Measurements from ENCODE around the gene METAP2.

The METAP2 gene

DNA sequence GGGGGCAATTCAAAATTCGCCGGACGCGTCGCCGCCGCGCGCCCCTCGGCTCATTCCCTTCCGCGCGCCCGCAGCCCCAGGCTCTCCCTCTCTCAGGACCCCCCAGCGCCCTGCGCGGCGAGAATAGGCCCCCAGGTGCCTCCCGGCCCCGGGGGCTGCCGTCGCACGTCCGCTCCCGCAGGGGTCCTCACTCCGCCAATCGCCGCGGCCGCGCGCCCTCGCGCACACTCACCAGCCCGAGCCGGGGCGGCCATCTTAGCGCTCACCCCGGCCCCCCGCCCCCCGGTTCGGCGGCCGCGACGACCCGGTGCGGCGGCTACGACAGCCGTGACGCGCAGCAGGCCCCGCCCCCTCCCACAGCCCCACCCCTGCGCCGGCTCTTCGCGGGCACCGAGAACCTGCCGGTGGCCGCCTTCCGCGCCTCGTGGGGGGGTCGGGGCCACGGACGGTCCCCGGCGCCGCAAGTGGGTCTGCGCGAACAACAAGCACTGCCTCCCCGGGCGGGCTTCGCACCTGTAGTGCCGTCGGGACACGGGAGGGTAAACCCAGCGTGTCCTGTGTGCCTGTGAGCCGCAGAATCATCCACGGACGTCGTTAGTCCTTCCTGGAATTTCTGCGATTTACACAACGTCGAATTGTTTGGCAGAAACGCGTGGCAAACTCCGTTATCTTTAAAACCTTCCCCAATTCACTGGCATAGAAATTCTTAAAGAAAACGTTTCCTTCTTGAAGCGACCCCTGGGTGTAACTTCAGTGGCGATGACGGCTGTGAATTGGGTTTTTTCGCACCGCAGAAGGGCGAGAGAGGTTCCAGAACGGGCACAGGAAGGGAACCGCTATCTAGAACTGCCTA, 74.8 kb downstream of the METAP2 start:
- peak in 44 of 58 donors; percentile 3 to 66 (median 36) for DNase-seq

DNA sequence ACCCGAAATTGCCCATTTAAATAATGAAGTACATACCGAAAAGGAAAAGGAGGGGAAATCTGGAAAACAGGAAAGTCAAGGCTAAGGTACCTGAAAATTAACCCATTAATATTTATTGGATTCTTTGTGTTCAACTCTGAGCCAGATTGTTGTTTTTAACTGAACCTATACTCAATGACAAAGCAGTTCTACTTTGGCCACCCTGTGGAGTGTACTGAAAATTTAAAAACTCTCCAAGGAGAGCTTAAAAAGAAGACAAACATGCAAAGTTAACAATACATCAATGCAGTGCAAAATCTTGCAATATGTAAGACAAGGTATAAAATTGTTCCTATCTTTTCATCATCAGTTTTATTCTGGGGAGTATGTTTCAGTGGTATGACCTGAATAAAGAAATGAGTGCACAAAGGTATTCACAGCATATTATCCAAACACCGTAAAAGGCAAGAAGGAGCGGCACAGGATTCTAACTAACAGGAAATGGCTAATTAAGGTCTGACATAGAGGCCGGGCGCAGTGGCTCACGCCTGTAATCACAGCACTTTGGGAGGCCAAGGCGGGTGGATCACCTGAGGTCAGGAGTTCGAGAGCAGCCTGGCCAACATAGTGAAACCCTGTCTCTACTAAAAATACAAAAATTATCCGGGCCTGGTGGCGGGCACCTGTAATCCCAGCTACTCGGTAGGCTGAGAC, 75.6 kb downstream of the METAP2 start:
- no peak for DNase-seq

- no peak for DNase-seq
Observed at GRCh38 chr12:95551305-95551704, 77.4 kb downstream of the METAP2 start, which contains the start of gene USP44. Gene USP44 (minus strand): TSS chr12:95551476. CDS start chr12:95534256, 17,220 bp downstream.

GRCh38 chr12:95551913-95552516, 78.1 kb downstream of the METAP2 start:
- no peak for DNase-seq

DNA sequence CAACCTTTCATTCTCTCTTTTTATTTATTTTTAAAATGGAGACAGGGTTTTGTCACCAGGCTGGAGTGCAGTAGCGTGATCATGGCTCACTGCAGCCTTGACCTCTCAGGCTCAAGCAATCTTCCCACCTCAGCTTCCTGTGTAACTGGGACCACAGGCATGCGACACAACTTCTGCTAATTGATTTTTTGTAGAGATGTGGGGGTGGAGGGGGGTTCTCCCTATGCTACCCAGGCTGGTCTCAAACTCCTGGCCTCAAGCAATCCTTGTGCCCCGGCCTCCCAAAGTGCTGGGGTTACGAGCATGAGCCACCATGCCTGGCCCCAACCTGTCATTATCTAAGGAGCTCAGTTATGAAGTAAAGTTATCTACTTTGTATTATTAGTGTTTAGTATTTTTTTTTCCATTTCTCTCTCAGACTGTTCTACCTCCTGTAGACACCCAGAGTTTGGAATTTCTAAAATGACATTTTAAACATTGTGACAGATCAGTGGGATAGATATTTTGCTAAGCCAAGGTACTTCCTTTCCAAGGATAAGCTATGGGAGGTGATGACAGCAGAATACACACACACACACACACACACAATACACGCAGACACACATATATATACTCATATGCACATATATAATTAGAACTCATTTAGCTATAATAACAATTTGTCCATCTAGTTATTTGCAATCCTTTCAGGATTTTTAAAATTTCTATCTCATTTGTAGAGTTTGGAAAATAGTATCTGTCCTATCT, 79.4 kb downstream of the METAP2 start:
- DNase-seq: no peak

DNA sequence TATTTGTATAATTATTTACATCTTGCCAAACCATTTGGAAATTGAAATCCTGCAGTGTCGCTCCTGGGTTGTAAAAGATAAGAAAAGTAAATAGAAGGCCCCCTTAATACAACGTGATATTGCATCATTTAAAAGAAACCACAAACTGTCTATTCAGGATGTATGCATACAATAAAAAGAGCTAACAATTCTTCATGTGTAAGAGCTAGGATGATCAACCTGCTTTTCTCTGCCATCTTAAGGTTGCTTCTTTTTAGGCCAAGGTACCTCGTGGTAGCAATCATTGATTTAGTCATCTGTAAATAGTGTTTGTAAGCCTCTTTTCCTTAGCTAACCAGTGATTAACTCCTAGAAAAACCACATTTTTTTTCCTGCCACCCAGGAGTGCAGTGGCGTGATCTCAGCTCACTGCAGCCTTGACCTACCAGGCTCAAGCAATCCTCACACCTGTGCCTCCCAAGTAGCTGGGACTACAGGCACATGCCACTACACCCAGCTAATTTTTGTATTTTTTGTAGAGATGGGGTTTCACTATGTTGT, 80.7 kb downstream of the METAP2 start:
- DNase-seq: no peak

DNA sequence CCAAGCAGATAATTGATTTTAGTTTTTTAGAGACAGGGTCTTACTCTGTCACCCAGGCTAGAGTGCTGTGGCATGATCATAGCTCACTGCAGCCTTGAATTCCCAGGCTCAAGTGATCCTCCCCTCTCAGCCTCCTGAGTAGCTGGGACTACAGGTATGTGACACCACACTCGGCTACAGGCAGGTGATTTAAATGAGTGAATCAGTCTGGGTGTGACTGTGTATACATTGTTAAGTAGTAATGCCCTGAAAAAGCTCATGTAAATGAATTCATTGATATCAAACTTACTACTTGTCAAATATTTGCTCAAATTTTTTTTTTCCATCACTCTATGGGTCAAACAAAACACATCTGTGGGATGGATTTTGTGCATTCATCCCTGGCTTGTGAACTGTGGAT, 83.7 kb downstream of the METAP2 start:
- no peak for DNase-seq

All from anterior cingulate cortex (tissue), 58 donors.